Subcutaneous adipose tissue (tissue), 4 donors: Measurements from ENCODE around the gene BIRC7. TPM values are rescaled to one million over a fixed set of nuclear protein-coding genes. Genes with fewer than 3 reads are reported as not detected.

Source experiments
- total RNA-seq, 4 donors: library from RNA; depleted of rRNA; stranded (reverse); fragments of >200 nt; gene quantifications; one replicate each; pipeline ENCODE4 v1.1.0, GENCODE V29; 2016
- TF ChIP-seq, protein P1 (sequence below): fragments of 450-650 bp; IDR thresholded peaks from one replicate; pipeline ENCODE4 v1.5.1; 2016; ENCODE audit warnings: low read depth, mild to moderate bottlenecking, control low read depth, antibody characterized with exemption, moderate library complexity

BIRC7 gene
- total RNA-seq, 4 donors from 2014 or later = 1.3 to 3.9 TPM; not detected in 2

DNA sequence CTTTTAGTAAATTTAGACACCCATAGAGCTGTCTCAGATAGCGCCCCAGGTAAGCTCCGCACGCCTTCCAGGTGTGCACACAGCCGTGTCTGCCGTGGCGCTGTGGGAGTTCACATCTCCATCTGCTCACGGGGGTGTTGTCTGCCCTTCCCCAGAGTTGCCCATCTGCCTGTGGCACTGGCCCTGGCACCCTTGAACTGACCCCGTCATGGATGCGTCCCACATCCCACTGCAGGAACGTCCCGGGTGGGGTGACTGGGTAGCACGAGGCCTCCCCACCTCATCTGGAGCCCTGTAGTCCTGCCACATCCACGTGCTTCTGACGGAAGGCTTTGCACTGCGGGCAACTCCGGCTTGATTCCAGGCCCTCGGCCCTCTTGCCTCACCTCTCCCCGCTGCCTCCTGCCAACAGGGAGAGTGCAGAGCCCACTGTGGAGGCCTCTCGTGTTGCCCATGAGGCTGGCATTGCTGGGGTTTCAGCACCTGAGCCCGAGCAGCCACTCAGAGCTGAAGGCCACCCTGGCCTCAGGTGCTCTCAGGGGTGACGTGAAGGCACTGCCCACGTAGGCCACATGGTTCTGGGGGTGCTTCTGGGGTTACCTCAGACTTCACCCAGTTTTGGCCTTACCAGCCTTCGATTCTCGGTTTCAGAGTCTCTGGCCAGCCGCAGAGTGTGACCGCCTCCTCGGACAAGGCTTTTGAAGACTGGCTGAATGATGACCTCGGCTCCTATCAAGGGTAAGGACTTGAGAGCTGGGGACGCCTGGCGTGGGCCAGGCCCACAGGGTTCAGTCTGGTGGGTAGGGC, 42.0 kb downstream of the BIRC7 start:
- TF ChIP-seq, protein P1, sequence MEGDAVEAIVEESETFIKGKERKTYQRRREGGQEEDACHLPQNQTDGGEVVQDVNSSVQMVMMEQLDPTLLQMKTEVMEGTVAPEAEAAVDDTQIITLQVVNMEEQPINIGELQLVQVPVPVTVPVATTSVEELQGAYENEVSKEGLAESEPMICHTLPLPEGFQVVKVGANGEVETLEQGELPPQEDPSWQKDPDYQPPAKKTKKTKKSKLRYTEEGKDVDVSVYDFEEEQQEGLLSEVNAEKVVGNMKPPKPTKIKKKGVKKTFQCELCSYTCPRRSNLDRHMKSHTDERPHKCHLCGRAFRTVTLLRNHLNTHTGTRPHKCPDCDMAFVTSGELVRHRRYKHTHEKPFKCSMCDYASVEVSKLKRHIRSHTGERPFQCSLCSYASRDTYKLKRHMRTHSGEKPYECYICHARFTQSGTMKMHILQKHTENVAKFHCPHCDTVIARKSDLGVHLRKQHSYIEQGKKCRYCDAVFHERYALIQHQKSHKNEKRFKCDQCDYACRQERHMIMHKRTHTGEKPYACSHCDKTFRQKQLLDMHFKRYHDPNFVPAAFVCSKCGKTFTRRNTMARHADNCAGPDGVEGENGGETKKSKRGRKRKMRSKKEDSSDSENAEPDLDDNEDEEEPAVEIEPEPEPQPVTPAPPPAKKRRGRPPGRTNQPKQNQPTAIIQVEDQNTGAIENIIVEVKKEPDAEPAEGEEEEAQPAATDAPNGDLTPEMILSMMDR = no peak

DNA sequence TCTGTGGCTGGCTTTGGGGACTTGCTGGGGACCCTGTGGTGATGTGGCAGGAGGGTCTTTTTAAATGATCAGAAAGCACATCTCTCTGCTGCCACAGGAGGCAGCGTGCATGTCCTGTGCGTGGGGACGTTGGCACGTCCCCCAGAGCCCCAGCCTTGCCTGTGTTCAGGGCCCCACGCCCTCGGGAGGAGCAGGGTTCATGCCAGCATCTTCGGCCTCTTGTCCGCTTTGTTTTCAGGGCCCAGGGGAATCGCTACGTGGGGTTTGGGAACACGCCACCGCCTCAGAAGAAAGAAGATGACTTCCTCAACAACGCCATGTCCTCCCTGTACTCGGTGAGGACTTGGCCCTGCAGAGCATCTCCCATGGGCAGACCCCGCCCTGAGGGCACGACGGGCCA, 43.0 kb downstream of the BIRC7 start:
- TF ChIP-seq, protein P1 = no peak

DNA sequence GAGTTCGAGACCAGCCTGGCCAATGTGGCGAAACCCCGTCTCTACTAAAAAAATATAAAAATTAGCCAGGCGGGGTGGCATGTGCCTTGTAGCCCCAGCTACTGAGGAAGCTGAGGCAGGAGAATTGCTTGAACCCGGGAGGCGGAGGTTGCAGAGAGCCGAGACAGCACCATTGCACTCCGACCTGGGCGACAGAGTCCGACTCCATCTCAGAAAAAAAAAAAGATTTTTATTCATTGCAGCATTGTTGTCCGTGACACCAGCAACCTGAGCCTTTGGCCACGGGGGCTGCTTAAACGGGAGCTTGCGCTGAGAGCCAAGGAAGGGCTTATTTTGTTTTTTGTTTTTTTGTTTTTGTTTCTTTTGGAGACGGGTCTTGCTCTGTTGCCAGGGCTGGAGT, 44.2 kb downstream of the BIRC7 start:
- TF ChIP-seq, protein P1 = no peak

DNA sequence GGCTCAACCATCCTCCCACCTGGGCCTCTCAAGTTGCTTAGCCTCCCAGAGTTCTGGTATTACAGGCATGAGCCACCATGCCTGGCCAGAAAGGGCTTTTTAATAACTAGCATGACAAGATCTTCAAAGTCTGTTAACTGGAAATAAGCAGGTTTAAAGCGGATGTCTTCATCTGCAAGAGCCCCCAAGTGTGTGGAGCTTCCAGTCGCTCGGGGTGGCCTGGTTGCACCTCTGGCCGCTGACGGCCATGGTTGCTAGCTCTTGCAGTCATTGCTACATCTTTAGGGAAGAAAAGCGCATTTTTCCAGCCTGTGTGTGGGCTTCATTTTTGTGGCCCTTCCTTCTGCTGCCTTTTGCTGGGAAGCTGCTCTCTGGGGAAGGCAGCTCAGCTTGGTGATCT, 44.7 kb downstream of the BIRC7 start:
- TF ChIP-seq, protein P1 = no peak

DNA sequence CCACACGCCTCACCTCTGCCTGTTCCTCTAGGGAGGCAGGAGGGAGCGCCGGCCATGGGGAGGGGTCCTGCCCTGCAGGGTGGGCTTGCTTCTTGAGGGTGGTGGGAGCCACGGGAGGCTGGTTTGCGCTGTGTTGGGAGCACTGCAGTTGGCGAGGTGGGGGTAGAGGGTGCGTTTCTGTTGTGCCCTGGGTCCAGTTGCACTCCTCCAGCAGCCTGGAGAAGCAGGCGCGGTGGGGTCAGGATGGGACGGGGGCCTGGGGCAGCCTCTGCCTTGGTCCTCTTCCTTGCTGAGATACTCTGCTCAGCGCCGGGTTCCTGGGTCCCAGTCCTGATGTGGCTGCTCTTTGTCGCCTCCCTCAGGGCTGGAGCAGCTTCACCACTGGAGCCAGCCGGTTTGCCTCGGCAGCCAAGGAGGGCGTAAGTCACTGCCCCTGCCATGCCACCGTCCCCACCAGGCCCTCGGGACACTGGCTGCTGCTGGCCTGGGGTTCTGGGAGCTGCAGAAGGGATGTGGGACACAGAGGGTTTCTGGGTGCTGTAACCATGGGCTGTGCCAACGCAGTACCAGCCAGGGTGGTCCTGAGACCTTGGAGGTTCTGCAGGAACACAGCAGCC, 45.3 kb downstream of the BIRC7 start:
- TF ChIP-seq, protein P1 = no peak

DNA sequence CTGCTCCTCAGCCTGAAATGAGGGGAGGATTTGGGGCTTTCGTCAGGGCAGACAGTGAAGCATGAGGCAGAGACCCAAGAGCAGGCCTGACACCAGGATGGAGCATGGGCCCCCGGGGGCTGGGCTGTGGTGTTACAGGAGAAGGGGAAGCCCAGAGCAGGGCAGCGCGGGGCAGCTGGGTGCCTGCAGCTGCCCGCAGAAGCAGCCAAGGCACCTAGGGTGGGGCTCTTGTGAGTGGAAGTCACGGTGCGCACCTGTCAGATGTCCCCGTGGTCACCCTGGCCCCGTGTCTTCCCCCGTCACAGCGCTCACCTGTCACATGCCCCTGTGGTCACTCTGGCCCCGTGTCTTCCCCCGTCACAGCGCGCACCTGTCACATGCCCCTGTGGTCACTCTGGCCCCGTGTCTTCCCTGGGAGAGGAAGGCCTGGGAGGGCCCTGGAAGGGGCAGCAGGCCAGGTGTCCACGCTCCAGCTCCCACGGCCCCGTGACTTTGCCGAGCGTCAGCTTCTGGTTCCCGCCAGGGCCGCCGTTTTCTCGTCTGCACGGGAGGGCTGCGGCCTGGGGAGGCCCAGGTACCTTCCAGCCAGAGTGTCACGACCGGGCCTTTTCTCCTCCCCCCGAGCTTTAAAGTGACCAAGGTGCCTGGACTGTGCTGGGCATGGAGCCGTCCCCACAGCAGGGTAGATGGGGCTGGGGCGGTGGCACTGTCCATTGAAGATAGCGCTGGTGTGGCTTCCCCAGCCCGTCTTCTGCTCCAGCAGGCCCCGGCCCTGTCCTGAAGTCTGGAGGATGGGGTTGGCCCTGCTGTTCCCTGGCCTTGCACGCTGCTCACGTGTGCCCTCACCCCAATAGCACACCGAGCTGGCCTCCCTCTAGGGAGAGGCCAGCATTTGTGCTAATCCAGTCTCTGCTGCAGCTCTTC, 46.3 kb downstream of the BIRC7 start:
- TF ChIP-seq, protein P1 = no peak

DNA sequence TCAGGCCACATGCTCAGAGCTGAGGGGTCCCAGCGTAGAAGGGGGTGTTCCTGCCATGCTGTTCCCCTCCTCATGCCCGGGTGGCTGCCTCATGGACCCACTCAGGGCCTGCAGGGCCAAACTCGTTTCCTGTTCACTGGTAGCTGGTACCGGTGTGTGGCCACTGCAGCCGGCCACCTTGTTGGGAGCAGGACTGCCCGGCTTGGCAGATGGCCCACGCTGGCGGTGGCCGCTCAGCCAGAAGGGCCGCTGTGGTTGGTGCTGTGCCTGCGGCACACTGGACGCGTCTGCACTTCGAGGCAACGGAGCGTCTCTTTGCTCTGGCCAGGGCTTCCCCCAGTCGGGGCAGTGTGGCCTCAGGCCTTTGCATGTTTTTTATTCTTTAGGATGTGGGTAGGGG, 47.2 kb downstream of the BIRC7 start:
- TF ChIP-seq, protein P1 = no peak
